H9 (cell line): ENCODE results near the gene MYH15. TPM values are rescaled to one million over a fixed set of nuclear protein-coding genes. Genes with fewer than 3 reads are reported as not detected.

Experiments used
- DNase-seq: peaks from one replicate; pipeline ENCODE4 v3.0.0-alpha.2; 2017
- H2AFZ ChIP-seq: one replicate; pipeline ENCODE4 v1.6.1; 2013; ENCODE audit warnings: mild to moderate bottlenecking, low read length, control low read depth, moderate library complexity
- H2AK5ac ChIP-seq: 2 replicates; pipeline ENCODE4 v1.6.1; 2013; ENCODE audit warnings: low read length, control low read depth, mixed read lengths; ENCODE audit not compliant: insufficient read length
- H2BK120ac ChIP-seq: one replicate; pipeline ENCODE4 v1.6.1; 2013; ENCODE audit warnings: low read depth, mild to moderate bottlenecking, low read length, control low read depth, inconsistent platforms; ENCODE audit not compliant: poor library complexity, severe bottlenecking
- H2BK12ac ChIP-seq: 2 replicates; pipeline ENCODE4 v1.6.1; 2013; ENCODE audit warnings: low read length, control low read depth, mixed read lengths, low read depth; ENCODE audit not compliant: insufficient read length
- H2BK15ac ChIP-seq: 2 replicates; pipeline ENCODE4 v1.6.1; 2013; ENCODE audit warnings: low read depth, low read length, control low read depth
- H2BK20ac ChIP-seq: one replicate; pipeline ENCODE4 v1.6.1; 2013; ENCODE audit warnings: low read depth, mild to moderate bottlenecking, low read length, control low read depth, inconsistent platforms; ENCODE audit not compliant: poor library complexity, severe bottlenecking
- H2BK5ac ChIP-seq: 2 replicates; pipeline ENCODE4 v1.6.1; 2013; ENCODE audit warnings: low read length, control low read depth, mixed read lengths; ENCODE audit not compliant: insufficient read length
- H3K14ac ChIP-seq: 2 replicates; pipeline ENCODE4 v1.6.1; 2013; ENCODE audit warnings: low read length, control low read depth; ENCODE audit not compliant: insufficient read depth
- H3K18ac ChIP-seq: 2 replicates; pipeline ENCODE4 v1.6.1; 2013; ENCODE audit warnings: low read depth, mild to moderate bottlenecking, mixed read lengths, low read length, control low read depth; ENCODE audit not compliant: insufficient read length
- H3K23ac ChIP-seq: 2 replicates; pipeline ENCODE4 v1.6.1; 2013; ENCODE audit warnings: low read length, control low read depth, mixed read lengths, low read depth; ENCODE audit not compliant: insufficient read length
- H3K23me2 ChIP-seq: 2 replicates; pipeline ENCODE4 v1.6.1; 2013; ENCODE audit warnings: low read depth, mild to moderate bottlenecking, mixed read lengths, low read length, control low read depth; ENCODE audit not compliant: insufficient read length, poor library complexity, severe bottlenecking
- H3K27ac ChIP-seq: 2 replicates; pipeline ENCODE4 v1.5.1; 2013; ENCODE audit warnings: low read length, control low read depth, mixed read lengths, low read depth; ENCODE audit not compliant: insufficient read length
- H3K27me3 ChIP-seq: 2 replicates; pipeline ENCODE4 v1.6.1; 2013; ENCODE audit warnings: low read length, control low read depth, inconsistent platforms; ENCODE audit not compliant: insufficient read depth
- H3K4ac ChIP-seq: 2 replicates; pipeline ENCODE4 v1.6.1; 2013; ENCODE audit warnings: low read depth, mild to moderate bottlenecking, control low read depth, inconsistent platforms, low read length, moderate library complexity
- H3K4me1 ChIP-seq: 2 replicates; pipeline ENCODE4 v1.6.1; 2013; ENCODE audit warnings: low read length, control low read depth, inconsistent platforms; ENCODE audit not compliant: insufficient read depth
- H3K4me2 ChIP-seq: 2 replicates; pipeline ENCODE4 v1.6.1; 2013; ENCODE audit warnings: low read length, control low read depth, mixed read lengths; ENCODE audit not compliant: insufficient read length, insufficient read depth
- H3K56ac ChIP-seq: 2 replicates; pipeline ENCODE4 v1.6.1; 2013; ENCODE audit warnings: low read depth, mild to moderate bottlenecking, mixed read lengths, low read length, control low read depth; ENCODE audit not compliant: insufficient read length
- H3K79me1 ChIP-seq: 2 replicates; pipeline ENCODE4 v1.6.1; 2013; ENCODE audit warnings: low read depth, mild to moderate bottlenecking, moderate library complexity, low read length, control low read depth, inconsistent platforms; ENCODE audit not compliant: insufficient read depth, poor library complexity, severe bottlenecking
- H3K79me2 ChIP-seq: 2 replicates; pipeline ENCODE4 v1.6.1; 2013; ENCODE audit warnings: low read length, control low read depth, inconsistent platforms; ENCODE audit not compliant: insufficient read depth
- H3K9ac ChIP-seq: 2 replicates; pipeline ENCODE4 v1.6.1; 2013; ENCODE audit warnings: low read length, control low read depth, mixed read lengths; ENCODE audit not compliant: insufficient read length; ENCODE audit errors: extremely low read depth
- H3K9me3 ChIP-seq: one replicate; pipeline ENCODE4 v1.6.1; 2013; ENCODE audit warnings: low read depth, low read length, inconsistent platforms; ENCODE audit not compliant: control insufficient read depth
- H3T11ph ChIP-seq: one replicate; pipeline ENCODE4 v1.6.1; 2013; ENCODE audit warnings: mild to moderate bottlenecking, low read length, control low read depth, inconsistent platforms
- H4K20me1 ChIP-seq: one replicate; pipeline ENCODE4 v1.6.1; 2013; ENCODE audit not compliant: control insufficient read depth, insufficient read length, insufficient read depth
- H4K5ac ChIP-seq: 2 replicates; pipeline ENCODE4 v1.6.1; 2013; ENCODE audit warnings: low read depth, mild to moderate bottlenecking, mixed read lengths, low read length, control low read depth; ENCODE audit not compliant: insufficient read length
- H4K8ac ChIP-seq: replicated peaks from 2 replicates; pipeline ENCODE4 v1.6.1; 2013; ENCODE audit warnings: low read length, control low read depth, mixed read lengths, low read depth; ENCODE audit not compliant: insufficient read length
- H4K91ac ChIP-seq: 2 replicates; pipeline ENCODE4 v1.6.1; 2013; ENCODE audit warnings: low read depth, mild to moderate bottlenecking, moderate library complexity, mixed read lengths, low read length, control low read depth; ENCODE audit not compliant: insufficient read length
- H3K27ac Mint-ChIP-seq, 3 experiments: 2 replicates in 2 of 3; 3 replicates in 1 of 3; pipeline ENCODE4 v1.8.0; 2020 to 2021; ENCODE audit warnings: mixed read lengths in 3 of 3, mild to moderate bottlenecking in 1 of 3, moderate library complexity in 1 of 3
- H3K27me3 Mint-ChIP-seq: 2 replicates; pipeline ENCODE4 v1.8.0; 2021; ENCODE audit warnings: low read depth, mild to moderate bottlenecking, moderate library complexity, mixed read lengths
- H3K36me3 Mint-ChIP-seq, 3 experiments: 2 replicates in 2 of 3; 3 replicates in 1 of 3; pipeline ENCODE4 v1.8.0; 2020 to 2021; ENCODE audit warnings: low read depth in 3 of 3, mixed read lengths in 3 of 3; ENCODE audit not compliant: insufficient read depth in 1 of 3
- H3K4me1 Mint-ChIP-seq, 2 experiments: 2 replicates each; pipeline ENCODE4 v1.8.0; 2020; ENCODE audit warnings: mixed read lengths in 2 of 2
- H3K4me3 Mint-ChIP-seq, 2 experiments: 2 replicates in 1 of 2; 3 replicates in 1 of 2; pipeline ENCODE4 v1.8.0; 2020 to 2021; ENCODE audit warnings: mild to moderate bottlenecking in 2 of 2, mixed read lengths in 2 of 2, moderate library complexity in 1 of 2
- H3K9me3 Mint-ChIP-seq, 2 experiments: 2 replicates in 1 of 2; 3 replicates in 1 of 2; pipeline ENCODE4 v1.8.0; 2020; ENCODE audit warnings: mild to moderate bottlenecking in 2 of 2, mixed read lengths in 2 of 2, moderate library complexity in 1 of 2
- WGBS: extraction: QIAGEN DNeasy Blood & Tissue Kit; methylation state at CpG from one replicate; pipeline ENCODE4 v1.1.7; 2013; ENCODE audit warnings: missing lambda C conversion rate, low lambda C conversion rate, mixed read lengths; ENCODE audit not compliant: insufficient read length; ENCODE audit errors: extremely low coverage; 5-methylcytosine and 5-hydroxymethylcytosine counted together
- total RNA-seq: library from RNA; stranded (reverse); gene quantifications from 2 replicates; pipeline ENCODE4 v1.2.1, GENCODE V29; 2021
- TF ChIP-seq, protein P1 (sequence below): fragments of 200-600 bp; sonication (generic); conservative IDR thresholded peaks from 3 replicates; pipeline ENCODE4 v1.8.0; 2021; ENCODE audit warnings: antibody characterized with exemption, mild to moderate bottlenecking

The MYH15 gene
- total RNA-seq, 1 experiment from 2014 or later: 0.13 TPM

GRCh38 chr3:108528459-108529252 lies 18.3 kb upstream of the MYH15 start:
- Mint-ChIP-seq H3K4me3 (no peak overlapping the region), H3K27ac (no peak overlapping the region), H3K27me3 (no peaks in the 10 kb centered on the region), H3K4me1 (peaks cover 3 to 12% of the 10 kb centered on the region in 2 experiments; a peak in 3 of 4 replicates), H3K9me3 (no peaks in the 10 kb centered on the region), H3K36me3 (no peaks in the 10 kb centered on the region)
- Histone ChIP-seq H3K27me3 (no peaks in the 10 kb centered on the region), H2BK120ac (no peak overlapping the region), H3T11ph (no peak overlapping the region), H4K91ac (no peak overlapping the region), H3K79me1 (no peaks in the 10 kb centered on the region), H4K20me1 (no peaks in the 10 kb centered on the region), H3K4me2 (no peak overlapping the region), H2AK5ac (no peak overlapping the region), H2BK20ac (no peak overlapping the region), H3K79me2 (no peaks in the 10 kb centered on the region), H4K8ac (no peak overlapping the region), H2BK15ac (no peak overlapping the region), H2AFZ (no peak overlapping the region), H3K27ac (no peak overlapping the region), H3K18ac (no peak overlapping the region), H3K23me2 (no peaks in the 10 kb centered on the region), H4K5ac (no peak overlapping the region), H3K9ac (no peak overlapping the region), H2BK5ac (no peak overlapping the region), H3K4me1 (no peaks in the 10 kb centered on the region), H3K23ac (no peak overlapping the region), H3K9me3 (no peaks in the 10 kb centered on the region), H3K14ac (no peak overlapping the region), H2BK12ac (no peak overlapping the region), H3K56ac (no peak overlapping the region), H3K4ac (no peak overlapping the region)
- TF ChIP-seq, protein P1, sequence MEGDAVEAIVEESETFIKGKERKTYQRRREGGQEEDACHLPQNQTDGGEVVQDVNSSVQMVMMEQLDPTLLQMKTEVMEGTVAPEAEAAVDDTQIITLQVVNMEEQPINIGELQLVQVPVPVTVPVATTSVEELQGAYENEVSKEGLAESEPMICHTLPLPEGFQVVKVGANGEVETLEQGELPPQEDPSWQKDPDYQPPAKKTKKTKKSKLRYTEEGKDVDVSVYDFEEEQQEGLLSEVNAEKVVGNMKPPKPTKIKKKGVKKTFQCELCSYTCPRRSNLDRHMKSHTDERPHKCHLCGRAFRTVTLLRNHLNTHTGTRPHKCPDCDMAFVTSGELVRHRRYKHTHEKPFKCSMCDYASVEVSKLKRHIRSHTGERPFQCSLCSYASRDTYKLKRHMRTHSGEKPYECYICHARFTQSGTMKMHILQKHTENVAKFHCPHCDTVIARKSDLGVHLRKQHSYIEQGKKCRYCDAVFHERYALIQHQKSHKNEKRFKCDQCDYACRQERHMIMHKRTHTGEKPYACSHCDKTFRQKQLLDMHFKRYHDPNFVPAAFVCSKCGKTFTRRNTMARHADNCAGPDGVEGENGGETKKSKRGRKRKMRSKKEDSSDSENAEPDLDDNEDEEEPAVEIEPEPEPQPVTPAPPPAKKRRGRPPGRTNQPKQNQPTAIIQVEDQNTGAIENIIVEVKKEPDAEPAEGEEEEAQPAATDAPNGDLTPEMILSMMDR: no peak
- WGBS: no CpG with 5 or more reads among the region's 3 CpGs
- DNase-seq: no peak
